ENCODE results near the gene IGLON5.

DNA sequence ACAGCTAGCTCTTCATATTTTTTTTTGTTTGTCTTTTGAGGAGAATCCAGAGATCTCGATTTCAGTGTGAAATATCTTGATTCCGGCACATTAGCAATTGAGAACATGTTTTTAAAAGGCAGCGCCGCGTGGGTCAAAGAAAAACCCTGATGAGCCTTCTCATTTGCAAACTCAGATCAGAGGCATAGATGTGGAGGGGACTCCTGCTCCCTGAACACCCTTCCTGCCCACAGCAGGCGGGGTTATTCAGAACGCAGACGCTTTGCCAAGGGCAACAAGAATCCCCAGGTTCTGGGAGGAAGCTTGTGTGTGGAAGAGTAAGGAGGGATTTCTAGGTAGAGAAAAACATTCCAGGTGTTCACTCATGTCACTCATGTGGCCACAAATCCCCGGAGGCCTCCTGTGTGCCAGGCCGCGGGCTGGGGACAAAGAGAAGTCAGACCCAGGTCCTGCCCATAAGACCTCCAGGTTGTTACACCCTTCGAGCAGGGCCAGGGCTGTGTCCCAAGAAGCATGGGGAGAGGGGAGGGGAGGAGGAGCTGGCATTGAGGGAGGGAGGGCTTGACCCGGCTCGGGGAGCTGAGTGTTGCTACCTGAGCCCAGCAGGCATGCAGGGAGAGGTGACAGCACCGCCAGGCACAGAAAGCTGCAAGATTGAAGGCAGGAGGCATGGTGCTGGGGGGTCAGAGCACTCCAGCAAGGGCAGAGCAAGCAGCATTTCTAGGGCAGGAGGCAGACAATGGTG, 15.9 kb upstream of the IGLON5 start:
- TF ChIP-seq, protein P1, sequence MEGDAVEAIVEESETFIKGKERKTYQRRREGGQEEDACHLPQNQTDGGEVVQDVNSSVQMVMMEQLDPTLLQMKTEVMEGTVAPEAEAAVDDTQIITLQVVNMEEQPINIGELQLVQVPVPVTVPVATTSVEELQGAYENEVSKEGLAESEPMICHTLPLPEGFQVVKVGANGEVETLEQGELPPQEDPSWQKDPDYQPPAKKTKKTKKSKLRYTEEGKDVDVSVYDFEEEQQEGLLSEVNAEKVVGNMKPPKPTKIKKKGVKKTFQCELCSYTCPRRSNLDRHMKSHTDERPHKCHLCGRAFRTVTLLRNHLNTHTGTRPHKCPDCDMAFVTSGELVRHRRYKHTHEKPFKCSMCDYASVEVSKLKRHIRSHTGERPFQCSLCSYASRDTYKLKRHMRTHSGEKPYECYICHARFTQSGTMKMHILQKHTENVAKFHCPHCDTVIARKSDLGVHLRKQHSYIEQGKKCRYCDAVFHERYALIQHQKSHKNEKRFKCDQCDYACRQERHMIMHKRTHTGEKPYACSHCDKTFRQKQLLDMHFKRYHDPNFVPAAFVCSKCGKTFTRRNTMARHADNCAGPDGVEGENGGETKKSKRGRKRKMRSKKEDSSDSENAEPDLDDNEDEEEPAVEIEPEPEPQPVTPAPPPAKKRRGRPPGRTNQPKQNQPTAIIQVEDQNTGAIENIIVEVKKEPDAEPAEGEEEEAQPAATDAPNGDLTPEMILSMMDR (IDR thresholded peaks at IDR 0.05; ENCODE audit: low read depth, low read length), result no peak
- no peak for TF ChIP-seq EZH2phosphoT487 (IDR thresholded peaks at IDR 0.05; ENCODE audit: low read depth)
